ENCODE results near the gene MASP1.

DNA sequence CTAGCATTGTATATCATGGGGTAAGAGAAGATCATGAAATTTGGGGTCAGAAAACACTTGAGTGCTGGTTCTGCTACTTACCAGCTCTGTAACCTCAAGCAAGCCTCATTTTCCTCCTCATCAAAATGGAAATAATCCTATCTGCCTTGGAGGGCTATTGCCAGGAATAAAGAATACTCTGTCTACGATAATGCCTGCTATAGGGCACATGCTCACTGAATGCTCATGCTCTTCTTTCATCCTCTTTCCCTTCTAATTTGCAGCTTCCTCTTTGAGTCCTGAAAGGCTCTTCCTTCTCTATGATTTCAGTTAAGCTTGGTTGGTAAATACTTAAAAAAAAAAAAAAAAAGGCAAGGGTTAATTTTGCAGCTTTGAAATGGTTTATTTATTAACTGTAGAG is 81.4 kb downstream of the MASP1 start:
- TF ChIP-seq, protein P1, sequence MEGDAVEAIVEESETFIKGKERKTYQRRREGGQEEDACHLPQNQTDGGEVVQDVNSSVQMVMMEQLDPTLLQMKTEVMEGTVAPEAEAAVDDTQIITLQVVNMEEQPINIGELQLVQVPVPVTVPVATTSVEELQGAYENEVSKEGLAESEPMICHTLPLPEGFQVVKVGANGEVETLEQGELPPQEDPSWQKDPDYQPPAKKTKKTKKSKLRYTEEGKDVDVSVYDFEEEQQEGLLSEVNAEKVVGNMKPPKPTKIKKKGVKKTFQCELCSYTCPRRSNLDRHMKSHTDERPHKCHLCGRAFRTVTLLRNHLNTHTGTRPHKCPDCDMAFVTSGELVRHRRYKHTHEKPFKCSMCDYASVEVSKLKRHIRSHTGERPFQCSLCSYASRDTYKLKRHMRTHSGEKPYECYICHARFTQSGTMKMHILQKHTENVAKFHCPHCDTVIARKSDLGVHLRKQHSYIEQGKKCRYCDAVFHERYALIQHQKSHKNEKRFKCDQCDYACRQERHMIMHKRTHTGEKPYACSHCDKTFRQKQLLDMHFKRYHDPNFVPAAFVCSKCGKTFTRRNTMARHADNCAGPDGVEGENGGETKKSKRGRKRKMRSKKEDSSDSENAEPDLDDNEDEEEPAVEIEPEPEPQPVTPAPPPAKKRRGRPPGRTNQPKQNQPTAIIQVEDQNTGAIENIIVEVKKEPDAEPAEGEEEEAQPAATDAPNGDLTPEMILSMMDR (IDR thresholded peaks at IDR 0.05; ENCODE audit: low read length), result no peak
- TF ChIP-seq EZH2 (IDR thresholded peaks at IDR 0.05; ENCODE audit: borderline replicate concordance, low read length), result no peak
